ENCODE data around the gene FKBP1A.

The FKBP1A gene

GRCh38 chr20:1320016-1320415, 72.8 kb downstream of the FKBP1A start:
- DNase-seq (ENCODE audit: low read depth in 2 of 2, low spot score in 1 of 2): no peak

- no peak for DNase-seq (ENCODE audit: low read depth in 2 of 2, low spot score in 1 of 2)
These were observed 73.4 kb downstream of the FKBP1A start for GRCh38 chr20:1319462-1319861.

- DNase-seq (ENCODE audit: low read depth in 2 of 2, low spot score in 1 of 2): no peak
These were observed 73.8 kb downstream of the FKBP1A start for GRCh38 chr20:1319051-1319450.

Data from stimulated activated CD8-positive, alpha-beta memory T cell treated with anti-CD3 and anti-CD28 coated beads, Interleukin-4, amount 100 ng/mL, for 4 hours (primary cell).